Esophagus (tissue), 2 donors: ENCODE results near the gene SEMA4A. TPM values are rescaled to one million over a fixed set of nuclear protein-coding genes. Genes with fewer than 3 reads are reported as not detected.

Experiments used
- H3K27ac ChIP-seq, 2 donors: one replicate each; pipeline ENCODE4 v1.5.1; 2013; ENCODE audit warnings: low read depth in 2 of 2, mild to moderate bottlenecking in 2 of 2, inconsistent platforms in 1 of 2, low read length in 1 of 2, moderate library complexity in 1 of 2
- H3K27me3 ChIP-seq, 2 donors: one replicate each; pipeline ENCODE4 v1.6.1; 2013; ENCODE audit warnings: low read length in 2 of 2, control low read depth in 1 of 2, mild to moderate bottlenecking in 1 of 2; ENCODE audit not compliant: insufficient read depth in 2 of 2, control insufficient read depth in 1 of 2
- H3K36me3 ChIP-seq, 2 donors: one replicate each; pipeline ENCODE4 v1.6.1; 2013; ENCODE audit warnings: low read length in 1 of 2; ENCODE audit not compliant: control insufficient read depth in 2 of 2, insufficient read depth in 2 of 2
- H3K4me1 ChIP-seq, 2 donors: one replicate each; pipeline ENCODE4 v1.6.1; 2013; ENCODE audit warnings: low read length in 1 of 2; ENCODE audit not compliant: control insufficient read depth in 2 of 2, insufficient read depth in 2 of 2
- H3K4me3 ChIP-seq, 2 donors: one replicate each; pipeline ENCODE4 v1.5.1; 2013; ENCODE audit warnings: low read length in 2 of 2, mild to moderate bottlenecking in 2 of 2, low read depth in 1 of 2, moderate library complexity in 1 of 2
- H3K9me3 ChIP-seq, 2 donors: one replicate each; pipeline ENCODE4 v1.6.1; 2013; ENCODE audit warnings: mild to moderate bottlenecking in 2 of 2, low read depth in 1 of 2, low read length in 1 of 2, moderate library complexity in 1 of 2; ENCODE audit not compliant: control insufficient read depth in 2 of 2, insufficient read depth in 1 of 2
- WGBS, 2 donors: extraction: QIAGEN DNeasy Blood & Tissue Kit; methylation state at CpG; one replicate each; pipeline ENCODE4 v1.1.7; 2013; 5-methylcytosine and 5-hydroxymethylcytosine counted together
- polyA plus RNA-seq, 2 donors: library from polyadenylated mRNA; stranded (reverse); fragments of 200-250 nt; gene quantifications; one replicate each; pipeline ENCODE4 v1.2.3, GENCODE V29; 2013
- donor health status: healthy with polysubstance abuse.
- donor health status: Bipolar disorder and iron deficiency.

SEMA4A gene
- polyA plus RNA-seq, 2 donors: 23.8 to 24.9 TPM

DNA sequence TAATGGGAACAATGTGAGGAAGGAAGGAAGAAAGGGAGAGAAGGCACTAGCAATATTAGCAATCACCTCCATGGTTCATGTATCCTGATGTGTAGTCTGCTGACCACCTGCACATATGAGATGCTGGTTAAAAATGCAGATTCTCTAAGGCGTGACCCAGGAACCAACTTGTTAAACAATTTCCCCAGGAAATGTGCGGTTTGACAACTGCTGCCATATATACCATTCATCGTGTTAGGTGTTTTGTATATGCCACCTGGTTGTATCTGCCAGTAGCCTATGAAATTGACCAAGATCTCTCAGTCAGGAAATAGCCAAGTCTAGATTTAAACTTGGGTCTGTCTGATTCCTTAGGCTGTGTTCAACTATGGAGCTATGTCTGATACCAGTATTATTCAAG lies 4.1 kb downstream of the SEMA4A start:
- H3K36me3 ChIP-seq: peaks cover 0 to 12% of the 10 kb centered on the region in 2 donors
- WGBS, 2 donors: 81 to 89% methylated on average over 3 of the region's 3 CpGs
- no peaks in the 10 kb centered on the region for H3K27me3 ChIP-seq
- no peak overlapping the region for H3K27ac ChIP-seq
- peaks cover 3 to 7% of the 10 kb centered on the region in 2 donors for H3K4me1 ChIP-seq
- H3K9me3 ChIP-seq: no peaks in the 10 kb centered on the region
- no peak overlapping the region for H3K4me3 ChIP-seq

DNA sequence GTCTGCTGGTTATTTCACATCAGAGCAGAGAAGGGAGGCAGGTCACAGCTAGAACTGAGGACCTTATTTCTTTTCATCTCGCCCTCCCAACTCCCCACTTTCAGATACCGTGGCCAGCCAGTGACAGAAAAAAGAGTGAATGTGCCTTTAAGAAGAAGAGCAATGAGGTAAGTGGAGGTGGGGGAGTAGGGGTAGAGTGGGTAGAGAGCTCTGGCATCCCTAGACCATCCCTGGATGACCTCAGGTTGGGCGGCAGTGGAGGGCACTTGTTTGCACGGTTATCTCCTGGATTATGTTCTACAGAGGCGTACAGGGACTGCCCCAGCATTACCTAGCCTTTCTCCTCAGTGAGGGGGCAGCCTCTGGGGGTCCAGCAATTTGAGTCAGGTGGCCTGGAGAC lies 4.6 kb downstream of the SEMA4A start:
- no peak overlapping the region for H3K27ac ChIP-seq
- no peaks in the 10 kb centered on the region for H3K27me3 ChIP-seq
- H3K4me3 ChIP-seq: no peak overlapping the region
- no peaks in the 10 kb centered on the region for H3K9me3 ChIP-seq
- H3K4me1 ChIP-seq: peaks cover 0 to 4% of the 10 kb centered on the region in 2 donors
- 85 to 88% methylated on average over 5 of the region's 5 CpGs for WGBS, 2 donors
- peaks cover 0 to 14% of the 10 kb centered on the region in 2 donors for H3K36me3 ChIP-seq

DNA sequence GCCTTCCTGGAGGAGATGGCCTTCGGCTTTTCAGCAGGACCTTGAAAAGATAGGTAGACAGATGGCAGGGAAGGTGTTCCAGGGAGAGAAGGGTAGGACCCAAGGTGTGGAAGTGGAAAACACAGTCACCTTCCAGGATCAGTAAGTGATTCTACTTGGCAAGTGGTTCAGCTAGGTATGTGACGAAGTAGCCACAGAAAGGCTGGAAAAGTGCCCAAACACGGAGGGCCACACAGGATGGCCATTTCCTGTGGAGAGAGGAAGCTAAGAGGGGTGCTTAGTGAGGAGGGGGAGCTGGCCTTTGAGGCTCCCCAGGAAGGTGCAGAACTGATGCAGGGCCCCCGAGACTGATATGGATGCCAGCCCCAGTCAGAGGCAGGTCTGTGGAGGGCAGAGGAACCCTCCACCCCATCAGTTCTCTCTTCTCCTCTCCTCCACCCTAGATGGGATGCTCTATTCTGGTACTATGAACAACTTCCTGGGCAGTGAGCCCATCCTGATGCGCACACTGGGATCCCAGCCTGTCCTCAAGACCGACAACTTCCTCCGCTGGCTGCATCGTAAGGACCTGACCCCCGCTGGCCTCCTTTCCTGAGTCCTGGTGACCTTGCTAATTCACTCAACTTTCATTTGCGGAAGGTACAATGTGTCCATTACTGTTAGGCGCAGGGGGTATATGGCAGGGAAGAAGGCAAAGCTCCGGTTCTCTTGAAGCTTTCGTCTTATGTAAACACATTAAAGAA lies 6.8 kb downstream of the SEMA4A start:
- no peaks in the 10 kb centered on the region for H3K27me3 ChIP-seq
- no peaks in the 10 kb centered on the region for H3K9me3 ChIP-seq
- peaks cover 0 to 4% of the 10 kb centered on the region in 2 donors for H3K4me1 ChIP-seq
- H3K4me3 ChIP-seq: no peak overlapping the region
- peaks cover 0 to 16% of the 10 kb centered on the region in 2 donors for H3K36me3 ChIP-seq
- peak overlapping the region in 1 of 2 donors; percentile 27 for H3K27ac ChIP-seq
- WGBS, 2 donors: 71 to 74% methylated on average over 13 of the region's 13 CpGs

DNA sequence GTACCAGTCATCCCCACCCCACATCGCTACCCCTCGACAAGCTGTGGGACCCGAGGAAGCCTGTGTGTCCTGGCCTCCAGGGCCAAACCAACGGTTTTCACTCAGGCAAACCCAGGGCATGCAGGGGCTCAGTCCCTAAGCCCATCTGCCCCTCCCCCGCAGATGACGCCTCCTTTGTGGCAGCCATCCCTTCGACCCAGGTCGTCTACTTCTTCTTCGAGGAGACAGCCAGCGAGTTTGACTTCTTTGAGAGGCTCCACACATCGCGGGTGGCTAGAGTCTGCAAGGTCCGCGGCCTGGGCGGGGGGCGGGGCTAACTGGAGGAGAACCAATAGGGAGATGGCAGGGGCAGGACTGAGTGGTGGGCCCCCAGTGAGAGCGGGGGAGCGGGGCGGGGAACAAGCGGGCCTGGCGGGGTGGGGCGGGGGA lies 7.4 kb downstream of the SEMA4A start:
- no peaks in the 10 kb centered on the region for H3K27me3 ChIP-seq
- H3K27ac ChIP-seq: peak overlapping the region in 1 of 2 donors; percentile 27
- WGBS, 2 donors: 10 to 14% methylated on average over 16 to 21 of the region's 22 CpGs
- no peak overlapping the region for H3K4me3 ChIP-seq
- peaks cover 0 to 4% of the 10 kb centered on the region in 2 donors for H3K4me1 ChIP-seq
- H3K9me3 ChIP-seq: no peaks in the 10 kb centered on the region
- H3K36me3 ChIP-seq: peaks cover 0 to 16% of the 10 kb centered on the region in 2 donors

DNA sequence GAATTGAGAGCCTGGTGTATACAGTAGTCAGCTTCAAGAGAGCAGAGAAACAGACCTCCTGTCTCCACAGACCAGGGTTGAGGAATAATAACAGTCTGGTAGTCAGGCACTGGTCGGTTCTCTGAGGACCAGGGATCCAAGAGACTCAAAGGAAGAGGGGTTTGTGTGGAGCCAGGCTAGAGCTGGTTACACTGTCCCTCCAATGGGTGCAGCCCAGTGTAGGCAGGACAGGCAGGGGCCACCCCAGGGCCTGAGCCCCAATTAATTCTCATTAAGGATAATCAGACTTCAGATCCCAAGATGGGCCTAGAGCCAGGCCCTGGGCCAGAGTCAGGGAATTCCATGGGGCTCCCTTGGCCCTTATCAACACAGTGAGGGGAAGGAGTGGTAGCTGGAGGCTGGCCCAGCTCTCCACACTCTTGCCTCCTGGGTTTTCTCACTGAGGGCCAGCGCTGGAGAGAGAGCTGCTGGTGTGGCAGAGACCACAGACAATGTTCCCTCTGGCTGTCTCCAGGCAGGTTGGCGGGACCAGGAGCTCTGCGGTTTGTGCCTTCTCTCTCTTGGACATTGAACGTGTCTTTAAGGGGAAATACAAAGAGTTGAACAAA lies 9.1 kb downstream of the SEMA4A start:
- Histone ChIP-seq H3K27me3 (no peaks in the 10 kb centered on the region), H3K27ac (no peak overlapping the region), H3K4me1 (peaks cover 0 to 4% of the 10 kb centered on the region in 2 donors), H3K36me3 (peaks cover 0 to 13% of the 10 kb centered on the region in 2 donors), H3K9me3 (no peaks in the 10 kb centered on the region), H3K4me3 (no peak overlapping the region)
- 68 to 89% methylated on average over 5 of the region's 5 CpGs for WGBS, 2 donors

DNA sequence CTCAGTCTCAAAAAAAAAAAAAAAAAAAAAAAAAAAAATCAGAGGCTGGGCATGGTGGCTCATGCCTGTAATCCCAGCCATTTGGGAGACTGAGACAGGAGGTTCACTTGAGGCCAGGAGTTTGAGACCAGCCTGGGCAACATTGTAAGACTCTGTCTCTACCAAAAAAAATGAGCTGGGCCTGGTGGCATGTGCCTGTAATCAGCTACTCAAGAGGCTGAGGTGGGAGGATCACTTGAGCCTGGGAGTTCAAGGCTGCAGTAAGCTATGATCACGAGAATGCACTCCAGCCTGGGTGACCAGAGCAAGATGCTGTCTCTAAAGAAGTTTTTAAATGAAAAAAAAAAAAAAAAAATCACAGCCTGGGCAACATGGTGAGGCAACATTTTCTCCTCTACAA lies 10.3 kb downstream of the SEMA4A start:
- WGBS, 2 donors: 85 to 96% methylated on average over 1 of the region's 1 CpG
- H3K36me3 ChIP-seq: peaks cover 0 to 13% of the 10 kb centered on the region in 2 donors
- H3K27me3 ChIP-seq: no peaks in the 10 kb centered on the region
- no peak overlapping the region for H3K4me3 ChIP-seq
- peaks cover 0 to 4% of the 10 kb centered on the region in 2 donors for H3K4me1 ChIP-seq
- no peaks in the 10 kb centered on the region for H3K9me3 ChIP-seq
- no peak overlapping the region for H3K27ac ChIP-seq

DNA sequence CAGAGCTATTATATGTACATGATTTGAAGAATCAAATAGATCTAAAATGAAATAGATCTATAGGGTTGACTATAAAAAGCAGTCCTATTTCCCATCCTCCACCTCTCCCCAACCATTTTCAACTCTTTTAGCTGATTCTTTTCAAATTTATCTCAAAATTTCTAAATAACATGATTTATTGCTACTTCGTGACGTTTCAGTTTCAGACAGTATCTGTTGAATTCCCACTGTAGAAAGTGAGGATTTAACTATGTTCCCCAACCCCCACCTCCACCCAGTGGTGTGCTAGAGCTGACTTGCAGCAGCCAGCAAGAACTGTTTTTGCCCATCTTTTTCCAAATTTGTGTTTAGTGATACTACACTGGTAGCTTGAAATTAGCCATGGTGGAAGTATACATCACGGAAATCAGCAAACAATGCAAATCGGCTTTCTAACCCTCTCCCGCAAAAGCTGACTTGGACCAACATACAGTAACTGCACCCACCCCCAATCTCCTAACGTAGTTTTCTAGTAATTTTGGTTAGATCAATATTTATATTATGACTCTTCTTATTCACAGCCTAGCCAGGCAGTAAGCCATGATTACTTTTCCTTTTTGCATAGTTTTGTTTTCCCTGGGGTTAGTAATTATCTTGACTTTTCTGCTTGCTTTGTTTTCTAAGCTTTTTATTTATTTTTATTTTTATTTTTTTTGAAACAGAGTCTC lies 10.9 kb downstream of the SEMA4A start:
- H3K27ac ChIP-seq: no peak overlapping the region
- 84 to 85% methylated on average over 6 of the region's 6 CpGs for WGBS, 2 donors
- peaks cover 0 to 11% of the 10 kb centered on the region in 2 donors for H3K36me3 ChIP-seq
- no peaks in the 10 kb centered on the region for H3K9me3 ChIP-seq
- H3K4me3 ChIP-seq: no peak overlapping the region
- H3K27me3 ChIP-seq: no peaks in the 10 kb centered on the region
- peaks cover 0 to 4% of the 10 kb centered on the region in 2 donors for H3K4me1 ChIP-seq

DNA sequence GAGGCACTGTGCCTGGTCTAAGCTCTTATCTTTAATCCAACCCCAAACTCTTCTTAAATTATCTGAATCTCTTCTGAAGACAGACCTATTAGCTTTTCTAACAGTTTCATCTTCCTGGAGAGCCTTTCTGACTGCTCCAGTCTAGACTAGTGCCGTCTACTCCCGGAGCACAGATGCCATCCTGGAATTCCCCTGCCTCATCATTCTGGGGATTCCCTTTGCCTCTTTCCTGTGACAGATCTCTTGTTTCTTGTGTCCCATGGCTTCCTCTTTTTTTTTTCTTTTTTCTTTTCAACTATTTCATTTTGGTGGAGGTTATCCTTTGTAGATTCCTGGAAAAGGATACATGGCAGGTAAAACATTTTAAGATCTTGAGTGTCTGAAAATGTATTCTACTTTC lies 11.7 kb downstream of the SEMA4A start:
- 36 to 53% methylated on average over 2 of the region's 2 CpGs for WGBS, 2 donors
- no peaks in the 10 kb centered on the region for H3K9me3 ChIP-seq
- no peaks in the 10 kb centered on the region for H3K27me3 ChIP-seq
- H3K36me3 ChIP-seq: peaks cover 0 to 9% of the 10 kb centered on the region in 2 donors
- no peak overlapping the region for H3K27ac ChIP-seq
- peaks cover 0 to 4% of the 10 kb centered on the region in 2 donors for H3K4me1 ChIP-seq
- H3K4me3 ChIP-seq: no peak overlapping the region

DNA sequence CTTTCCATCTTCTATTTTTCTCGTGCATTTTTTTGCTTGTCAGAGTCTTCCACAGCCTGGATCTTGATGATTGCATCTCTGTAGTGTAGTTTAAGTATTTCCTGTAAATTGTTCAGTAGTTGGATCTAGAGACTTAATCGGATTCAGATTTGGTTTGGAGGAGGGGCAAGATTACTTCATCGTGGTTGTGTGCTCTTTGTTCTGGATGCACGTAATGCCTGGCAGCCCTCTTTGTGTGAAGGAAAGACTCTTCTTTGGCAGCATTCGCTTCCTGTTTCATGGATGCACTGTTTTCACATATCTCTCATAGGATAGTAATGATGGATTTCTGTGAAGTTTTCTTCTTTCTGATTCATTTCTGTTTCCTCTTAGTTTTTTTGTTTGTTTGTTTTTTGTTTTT lies 14.2 kb downstream of the SEMA4A start:
- Histone ChIP-seq H3K9me3 (no peaks in the 10 kb centered on the region), H3K27ac (no peak overlapping the region), H3K4me1 (no peaks in the 10 kb centered on the region), H3K4me3 (no peak overlapping the region), H3K27me3 (no peaks in the 10 kb centered on the region), H3K36me3 (peaks cover 0 to 9% of the 10 kb centered on the region in 2 donors)
- 72 to 74% methylated on average over 5 of the region's 5 CpGs for WGBS, 2 donors
